K562 (cell line): ENCODE data around the gene RUVBL1.
"Not testable (repeated sequence)": the region's sequence is repeated elsewhere in the genome, so short reads cannot be mapped to it uniquely, and the experiment has no call there.

Experiments
- BACH1 ChIP-seq: fragments of 200-800 bp; sonication (Bioruptor generic); IDR thresholded peaks from 2 replicates; pipeline ENCODE4 v1.6.1; 2016; ENCODE audit warnings: missing genetic modification characterization, missing compliant biosample characterization
- FOXA1 ChIP-seq: fragments of 450-650 bp; IDR thresholded peaks from 2 replicates; pipeline ENCODE4 v1.6.1; 2016; ENCODE audit warnings: mild to moderate bottlenecking, borderline replicate concordance
- JUNB ChIP-seq: fragments of 450-650 bp; formaldehyde crosslinking; conservative IDR thresholded peaks from 2 replicates; pipeline ENCODE4 v1.4.0; 2020; ENCODE audit warnings: mild to moderate bottlenecking
- TAF9B ChIP-seq: fragments of 450-650 bp; IDR thresholded peaks from 2 replicates; pipeline ENCODE4 v1.6.1; 2018; ENCODE audit warnings: mild to moderate bottlenecking; ENCODE audit not compliant: partially characterized antibody
- ZNF274 ChIP-seq: IDR thresholded peaks from 2 replicates; pipeline ENCODE4 v1.6.1; 2011; ENCODE audit warnings: low read depth, mild to moderate bottlenecking, low read length, moderate library complexity, borderline replicate concordance
- ZNF644 ChIP-seq: fragments of 200-800 bp; sonication (Bioruptor generic); IDR thresholded peaks from 2 replicates; pipeline ENCODE4 v1.6.1; 2016; ENCODE audit warnings: low read depth, missing genetic modification characterization, missing compliant biosample characterization
- TF ChIP-seq, protein P1 (sequence below), 3 experiments: IDR thresholded peaks in 2 of 3; conservative IDR thresholded peaks in 1 of 3; 2 replicates each; pipeline ENCODE4 v1.5.1; 2011 to 2012; ENCODE audit warnings: low read length in 3 of 3, mild to moderate bottlenecking in 3 of 3, control low read depth in 2 of 3, improper control_type of control experiment in 1 of 3, inconsistent platforms in 1 of 3, low read depth in 1 of 3, mixed read lengths in 1 of 3, moderate library complexity in 1 of 3; ENCODE audit not compliant: insufficient read depth in 2 of 3
- TF ChIP-seq, protein P2 (sequence below), 2 experiments: fragments of 450-650 bp; formaldehyde crosslinking in 1 of 2; IDR thresholded peaks; 2 replicates each; pipeline versions ENCODE4 v1.4.0 to v1.6.1; 2014 to 2020; ENCODE audit warnings: mild to moderate bottlenecking in 2 of 2, borderline replicate concordance in 1 of 2, low read depth in 1 of 2

DNA sequence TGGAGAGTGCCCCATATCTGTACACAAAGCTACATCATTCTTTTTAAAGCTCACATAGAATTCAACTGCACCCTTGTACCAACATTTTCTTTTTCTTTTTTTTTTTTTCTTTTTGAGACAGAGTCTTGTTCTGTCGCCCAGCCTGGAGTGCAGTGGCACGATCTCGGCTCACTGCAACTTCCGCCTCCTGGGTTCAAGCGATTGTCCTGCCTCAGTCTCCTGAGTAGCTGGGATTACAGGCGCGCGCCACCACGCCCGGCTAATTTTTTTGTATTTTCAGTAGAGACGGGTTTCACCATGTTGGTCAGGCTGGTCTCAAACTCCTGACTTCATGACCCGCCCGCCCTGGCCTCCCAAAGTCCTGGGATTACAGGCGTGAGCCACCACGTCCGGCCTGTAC, 30.7 kb upstream of the RUVBL1 start:
- TF ChIP-seq BACH1 (tag); ZNF274; ZNF644 (tag); JUNB (CRISPR knock-in tag); TAF9B; FOXA1: not testable (repeated sequence)
- TF ChIP-seq, protein P1, sequence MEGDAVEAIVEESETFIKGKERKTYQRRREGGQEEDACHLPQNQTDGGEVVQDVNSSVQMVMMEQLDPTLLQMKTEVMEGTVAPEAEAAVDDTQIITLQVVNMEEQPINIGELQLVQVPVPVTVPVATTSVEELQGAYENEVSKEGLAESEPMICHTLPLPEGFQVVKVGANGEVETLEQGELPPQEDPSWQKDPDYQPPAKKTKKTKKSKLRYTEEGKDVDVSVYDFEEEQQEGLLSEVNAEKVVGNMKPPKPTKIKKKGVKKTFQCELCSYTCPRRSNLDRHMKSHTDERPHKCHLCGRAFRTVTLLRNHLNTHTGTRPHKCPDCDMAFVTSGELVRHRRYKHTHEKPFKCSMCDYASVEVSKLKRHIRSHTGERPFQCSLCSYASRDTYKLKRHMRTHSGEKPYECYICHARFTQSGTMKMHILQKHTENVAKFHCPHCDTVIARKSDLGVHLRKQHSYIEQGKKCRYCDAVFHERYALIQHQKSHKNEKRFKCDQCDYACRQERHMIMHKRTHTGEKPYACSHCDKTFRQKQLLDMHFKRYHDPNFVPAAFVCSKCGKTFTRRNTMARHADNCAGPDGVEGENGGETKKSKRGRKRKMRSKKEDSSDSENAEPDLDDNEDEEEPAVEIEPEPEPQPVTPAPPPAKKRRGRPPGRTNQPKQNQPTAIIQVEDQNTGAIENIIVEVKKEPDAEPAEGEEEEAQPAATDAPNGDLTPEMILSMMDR (IDR thresholded peaks at IDR 0.05 in 2 of 3, conservative IDR thresholded peaks at IDR 0.05 in 1 of 3; ENCODE audit: insufficient read depth in 2 of 3, low read depth in 1 of 3, low read length in 3 of 3) = not testable (repeated sequence)
- TF ChIP-seq, protein P2, sequence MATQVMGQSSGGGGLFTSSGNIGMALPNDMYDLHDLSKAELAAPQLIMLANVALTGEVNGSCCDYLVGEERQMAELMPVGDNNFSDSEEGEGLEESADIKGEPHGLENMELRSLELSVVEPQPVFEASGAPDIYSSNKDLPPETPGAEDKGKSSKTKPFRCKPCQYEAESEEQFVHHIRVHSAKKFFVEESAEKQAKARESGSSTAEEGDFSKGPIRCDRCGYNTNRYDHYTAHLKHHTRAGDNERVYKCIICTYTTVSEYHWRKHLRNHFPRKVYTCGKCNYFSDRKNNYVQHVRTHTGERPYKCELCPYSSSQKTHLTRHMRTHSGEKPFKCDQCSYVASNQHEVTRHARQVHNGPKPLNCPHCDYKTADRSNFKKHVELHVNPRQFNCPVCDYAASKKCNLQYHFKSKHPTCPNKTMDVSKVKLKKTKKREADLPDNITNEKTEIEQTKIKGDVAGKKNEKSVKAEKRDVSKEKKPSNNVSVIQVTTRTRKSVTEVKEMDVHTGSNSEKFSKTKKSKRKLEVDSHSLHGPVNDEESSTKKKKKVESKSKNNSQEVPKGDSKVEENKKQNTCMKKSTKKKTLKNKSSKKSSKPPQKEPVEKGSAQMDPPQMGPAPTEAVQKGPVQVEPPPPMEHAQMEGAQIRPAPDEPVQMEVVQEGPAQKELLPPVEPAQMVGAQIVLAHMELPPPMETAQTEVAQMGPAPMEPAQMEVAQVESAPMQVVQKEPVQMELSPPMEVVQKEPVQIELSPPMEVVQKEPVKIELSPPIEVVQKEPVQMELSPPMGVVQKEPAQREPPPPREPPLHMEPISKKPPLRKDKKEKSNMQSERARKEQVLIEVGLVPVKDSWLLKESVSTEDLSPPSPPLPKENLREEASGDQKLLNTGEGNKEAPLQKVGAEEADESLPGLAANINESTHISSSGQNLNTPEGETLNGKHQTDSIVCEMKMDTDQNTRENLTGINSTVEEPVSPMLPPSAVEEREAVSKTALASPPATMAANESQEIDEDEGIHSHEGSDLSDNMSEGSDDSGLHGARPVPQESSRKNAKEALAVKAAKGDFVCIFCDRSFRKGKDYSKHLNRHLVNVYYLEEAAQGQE (IDR thresholded peaks at IDR 0.05; ENCODE audit: borderline replicate concordance) = not testable (repeated sequence)
- TF ChIP-seq, protein P2 (CRISPR knock-in tag; IDR thresholded peaks at IDR 0.05; ENCODE audit: low read depth) = not testable (repeated sequence)
